ENCODE measurements around the gene TIGD6.
A peak's percentile ranks its signal among the peaks of the same experiment; 100 is the strongest.

DNA sequence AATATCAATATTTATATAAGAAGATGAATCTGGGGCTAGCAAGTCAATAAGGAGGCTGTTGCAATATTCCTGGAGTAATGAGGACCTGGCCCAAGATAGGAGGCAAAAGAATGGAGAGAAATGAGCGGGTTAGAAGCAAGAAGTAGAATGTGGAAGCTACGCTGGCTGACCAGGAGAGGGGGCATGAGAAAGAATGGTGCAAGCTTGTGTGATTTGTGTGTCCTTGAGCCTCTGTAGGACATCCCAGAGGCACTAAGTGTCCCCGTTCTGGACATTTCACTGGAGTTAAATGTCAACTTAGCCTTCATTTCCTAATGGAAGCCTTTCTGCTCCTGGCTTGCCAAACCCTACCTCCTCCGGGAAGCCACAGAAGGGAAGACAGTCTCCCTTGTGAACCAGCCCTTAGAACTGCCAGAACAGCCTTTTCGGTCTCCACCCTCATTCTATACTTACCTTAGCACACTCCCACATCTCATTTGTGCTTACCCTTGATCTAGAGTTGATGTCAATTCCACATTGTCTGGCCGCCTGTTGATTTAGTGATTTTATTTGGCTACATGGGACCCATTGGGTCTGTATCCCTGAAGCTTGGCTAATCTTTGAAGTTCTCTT lies 49.2 kb downstream of the TIGD6 start:
- TF ChIP-seq, protein P1, sequence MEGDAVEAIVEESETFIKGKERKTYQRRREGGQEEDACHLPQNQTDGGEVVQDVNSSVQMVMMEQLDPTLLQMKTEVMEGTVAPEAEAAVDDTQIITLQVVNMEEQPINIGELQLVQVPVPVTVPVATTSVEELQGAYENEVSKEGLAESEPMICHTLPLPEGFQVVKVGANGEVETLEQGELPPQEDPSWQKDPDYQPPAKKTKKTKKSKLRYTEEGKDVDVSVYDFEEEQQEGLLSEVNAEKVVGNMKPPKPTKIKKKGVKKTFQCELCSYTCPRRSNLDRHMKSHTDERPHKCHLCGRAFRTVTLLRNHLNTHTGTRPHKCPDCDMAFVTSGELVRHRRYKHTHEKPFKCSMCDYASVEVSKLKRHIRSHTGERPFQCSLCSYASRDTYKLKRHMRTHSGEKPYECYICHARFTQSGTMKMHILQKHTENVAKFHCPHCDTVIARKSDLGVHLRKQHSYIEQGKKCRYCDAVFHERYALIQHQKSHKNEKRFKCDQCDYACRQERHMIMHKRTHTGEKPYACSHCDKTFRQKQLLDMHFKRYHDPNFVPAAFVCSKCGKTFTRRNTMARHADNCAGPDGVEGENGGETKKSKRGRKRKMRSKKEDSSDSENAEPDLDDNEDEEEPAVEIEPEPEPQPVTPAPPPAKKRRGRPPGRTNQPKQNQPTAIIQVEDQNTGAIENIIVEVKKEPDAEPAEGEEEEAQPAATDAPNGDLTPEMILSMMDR (conservative IDR thresholded peaks at IDR 0.05; ENCODE audit: low read depth in 2 of 2), result peak; percentile 33 to 54; a peak in 3 of 4 replicates
- TF ChIP-seq EZH2 (IDR thresholded peaks at IDR 0.05; ENCODE audit: low read depth, unreplicated experiment) (no peak), POLR2AphosphoS5 (IDR thresholded peaks at IDR 0.05; ENCODE audit: low read depth) (no peak), EZH2phosphoT487 (IDR thresholded peaks at IDR 0.05; ENCODE audit: unreplicated experiment) (no peak)

All from GM23338 (cell line).